Type B pancreatic cell (in vitro differentiated cells): ENCODE data around the gene CCDC97. TPM values are rescaled to one million over a fixed set of nuclear protein-coding genes. Genes with fewer than 3 reads are reported as not detected.

ENCODE experiments used
- DNase-seq: peaks from one replicate; pipeline ENCODE4 v3.0.0; 2021; ENCODE audit warnings: mixed read lengths; ENCODE audit not compliant: unreplicated experiment; ENCODE audit errors: extremely low spot score
- H3K27ac Mint-ChIP-seq: 2 replicates; pipeline ENCODE4 v1.8.0; 2021; ENCODE audit warnings: mild to moderate bottlenecking, mixed read lengths
- H3K27me3 Mint-ChIP-seq: 2 replicates; pipeline ENCODE4 v1.8.0; 2021; ENCODE audit warnings: mixed read lengths
- H3K36me3 Mint-ChIP-seq: 2 replicates; pipeline ENCODE4 v1.8.0; 2021; ENCODE audit warnings: mixed read lengths
- H3K4me1 Mint-ChIP-seq: one replicate; pipeline ENCODE4 v1.8.0; 2021; ENCODE audit warnings: mixed read lengths; ENCODE audit not compliant: unreplicated experiment
- H3K4me3 Mint-ChIP-seq: 2 replicates; pipeline ENCODE4 v1.8.0; 2021; ENCODE audit warnings: mild to moderate bottlenecking, mixed read lengths
- H3K9me3 Mint-ChIP-seq: 2 replicates; pipeline ENCODE4 v1.8.0; 2021; ENCODE audit warnings: mixed read lengths
- CTCF ChIP-seq: fragments of 200-600 bp; sonication (generic); conservative IDR thresholded peaks from 2 replicates; pipeline ENCODE4 v1.5.0; 2021; ENCODE audit warnings: antibody characterized with exemption, mild to moderate bottlenecking
- total RNA-seq: library from RNA; stranded (reverse); gene quantifications from 2 replicates; pipeline ENCODE4 v1.2.1, GENCODE V29; 2021; ENCODE audit warnings: low replicate concordance

CCDC97 gene
- total RNA-seq, 1 donor from 2014 or later = 42.6 TPM

GRCh38 chr19:41299755-41300089 is 10.2 kb upstream of the CCDC97 start:
- H3K36me3 Mint-ChIP-seq = peaks cover 31% of the 10 kb centered on the region

GRCh38 chr19:41300555-41300954 is 9.4 kb upstream of the CCDC97 start:
- no peak for TF ChIP-seq CTCF
- Mint-ChIP-seq H3K4me1 (peaks cover 6% of the 10 kb centered on the region), H3K27ac (no peak overlapping the region), H3K4me3 (no peak overlapping the region), H3K9me3 (no peaks in the 10 kb centered on the region), H3K27me3 (no peaks in the 10 kb centered on the region), H3K36me3 (peaks cover 25% of the 10 kb centered on the region)
- DNase-seq = no peak

More at GRCh38 chr19:41299755-41300089, 10.2 kb upstream of the CCDC97 start:
- no peak for DNase-seq
- H3K27me3 Mint-ChIP-seq = no peaks in the 10 kb centered on the region
- no peak overlapping the region for H3K4me3 Mint-ChIP-seq
- TF ChIP-seq CTCF = no peak
- no peak overlapping the region for H3K27ac Mint-ChIP-seq
- peaks cover 6% of the 10 kb centered on the region for H3K4me1 Mint-ChIP-seq
- no peaks in the 10 kb centered on the region for H3K9me3 Mint-ChIP-seq

- no peak overlapping the region for H3K4me3 Mint-ChIP-seq
- peaks cover 5% of the 10 kb centered on the region for H3K4me1 Mint-ChIP-seq
- DNase-seq = no peak
- H3K36me3 Mint-ChIP-seq = peaks cover 20% of the 10 kb centered on the region
- no peaks in the 10 kb centered on the region for H3K9me3 Mint-ChIP-seq
- H3K27ac Mint-ChIP-seq = no peak overlapping the region
- H3K27me3 Mint-ChIP-seq = no peaks in the 10 kb centered on the region
- no peak for TF ChIP-seq CTCF
Measured at GRCh38 chr19:41302624-41303351, 7.2 kb upstream of the CCDC97 start.

- H3K27me3 Mint-ChIP-seq = no peaks in the 10 kb centered on the region
- TF ChIP-seq CTCF = no peak
- no peak overlapping the region for H3K4me3 Mint-ChIP-seq
- no peak overlapping the region for H3K27ac Mint-ChIP-seq
- no peaks in the 10 kb centered on the region for H3K9me3 Mint-ChIP-seq
- H3K36me3 Mint-ChIP-seq = peaks cover 17% of the 10 kb centered on the region
- peaks cover 8% of the 10 kb centered on the region for H3K4me1 Mint-ChIP-seq
- no peak for DNase-seq
Measured at GRCh38 chr19:41303954-41304353, 6.0 kb upstream of the CCDC97 start.

- Mint-ChIP-seq H3K4me1 (peaks cover 11% of the 10 kb centered on the region), H3K9me3 (no peaks in the 10 kb centered on the region), H3K27me3 (no peaks in the 10 kb centered on the region), H3K4me3 (no peak overlapping the region), H3K27ac (no peak overlapping the region), H3K36me3 (peaks cover 12% of the 10 kb centered on the region)
- TF ChIP-seq CTCF = no peak
- no peak for DNase-seq
Measured at GRCh38 chr19:41304706-41305483, 5.1 kb upstream of the CCDC97 start.
